Muscle of back (tissue), 13 donors: ENCODE data around the gene IFT172. TPM values are rescaled to one million over a fixed set of nuclear protein-coding genes. Genes with fewer than 3 reads are reported as not detected.
"Not testable (repeated sequence)": the region's sequence is repeated elsewhere in the genome, so short reads cannot be mapped to it uniquely, and the experiment has no call there.

ENCODE experiments used
- DNase-seq, 3 donors: peaks; one replicate each; pipeline versions ENCODE4 v3.0.0 to v3.0.0-alpha.2; 2013
- long read RNA-seq, 9 donors: transcript quantifications; one replicate each; lab custom pipeline, GENCODE V29; 2026
- polyA plus RNA-seq, 10 donors: library from polyadenylated mRNA; unstranded; fragments of 120-200 nt; gene quantifications; one replicate each; pipeline ENCODE4 v1.2.1, GENCODE V29; 2013; ENCODE audit not compliant: insufficient read length in 10 of 10

Gene IFT172, protein sequence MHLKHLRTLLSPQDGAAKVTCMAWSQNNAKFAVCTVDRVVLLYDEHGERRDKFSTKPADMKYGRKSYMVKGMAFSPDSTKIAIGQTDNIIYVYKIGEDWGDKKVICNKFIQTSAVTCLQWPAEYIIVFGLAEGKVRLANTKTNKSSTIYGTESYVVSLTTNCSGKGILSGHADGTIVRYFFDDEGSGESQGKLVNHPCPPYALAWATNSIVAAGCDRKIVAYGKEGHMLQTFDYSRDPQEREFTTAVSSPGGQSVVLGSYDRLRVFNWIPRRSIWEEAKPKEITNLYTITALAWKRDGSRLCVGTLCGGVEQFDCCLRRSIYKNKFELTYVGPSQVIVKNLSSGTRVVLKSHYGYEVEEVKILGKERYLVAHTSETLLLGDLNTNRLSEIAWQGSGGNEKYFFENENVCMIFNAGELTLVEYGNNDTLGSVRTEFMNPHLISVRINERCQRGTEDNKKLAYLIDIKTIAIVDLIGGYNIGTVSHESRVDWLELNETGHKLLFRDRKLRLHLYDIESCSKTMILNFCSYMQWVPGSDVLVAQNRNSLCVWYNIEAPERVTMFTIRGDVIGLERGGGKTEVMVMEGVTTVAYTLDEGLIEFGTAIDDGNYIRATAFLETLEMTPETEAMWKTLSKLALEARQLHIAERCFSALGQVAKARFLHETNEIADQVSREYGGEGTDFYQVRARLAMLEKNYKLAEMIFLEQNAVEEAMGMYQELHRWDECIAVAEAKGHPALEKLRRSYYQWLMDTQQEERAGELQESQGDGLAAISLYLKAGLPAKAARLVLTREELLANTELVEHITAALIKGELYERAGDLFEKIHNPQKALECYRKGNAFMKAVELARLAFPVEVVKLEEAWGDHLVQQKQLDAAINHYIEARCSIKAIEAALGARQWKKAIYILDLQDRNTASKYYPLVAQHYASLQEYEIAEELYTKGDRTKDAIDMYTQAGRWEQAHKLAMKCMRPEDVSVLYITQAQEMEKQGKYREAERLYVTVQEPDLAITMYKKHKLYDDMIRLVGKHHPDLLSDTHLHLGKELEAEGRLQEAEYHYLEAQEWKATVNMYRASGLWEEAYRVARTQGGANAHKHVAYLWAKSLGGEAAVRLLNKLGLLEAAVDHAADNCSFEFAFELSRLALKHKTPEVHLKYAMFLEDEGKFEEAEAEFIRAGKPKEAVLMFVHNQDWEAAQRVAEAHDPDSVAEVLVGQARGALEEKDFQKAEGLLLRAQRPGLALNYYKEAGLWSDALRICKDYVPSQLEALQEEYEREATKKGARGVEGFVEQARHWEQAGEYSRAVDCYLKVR (N-terminal part only)
- polyA plus RNA-seq: 10 to 100 TPM; 12.0 to 34.0 (median 18.4) TPM
- long read RNA-seq, donor 1: 0 reads
- long read RNA-seq, donor 2: 0 reads
- long read RNA-seq, donor 3: 0 reads
- long read RNA-seq, donor 4: 0 reads
- long read RNA-seq, donor 5, full-length matches to known transcripts: 2 of 2 reads
- long read RNA-seq, donor 5, partial matches to known transcripts: 0 of 2 reads
- long read RNA-seq, donor 5, other reads (novel, unspliced or antisense): 0 of 2 reads
- long read RNA-seq, donor 6, partial matches to known transcripts: 0 of 2 reads
- long read RNA-seq, donor 6, other reads (novel, unspliced or antisense): 0 of 2 reads
- long read RNA-seq, donor 7: 0 reads
- long read RNA-seq, donor 8, partial matches to known transcripts: 0 of 1 reads
- long read RNA-seq, donor 8, other reads (novel, unspliced or antisense): 0 of 1 reads
- long read RNA-seq, donor 9: 0 reads

DNA sequence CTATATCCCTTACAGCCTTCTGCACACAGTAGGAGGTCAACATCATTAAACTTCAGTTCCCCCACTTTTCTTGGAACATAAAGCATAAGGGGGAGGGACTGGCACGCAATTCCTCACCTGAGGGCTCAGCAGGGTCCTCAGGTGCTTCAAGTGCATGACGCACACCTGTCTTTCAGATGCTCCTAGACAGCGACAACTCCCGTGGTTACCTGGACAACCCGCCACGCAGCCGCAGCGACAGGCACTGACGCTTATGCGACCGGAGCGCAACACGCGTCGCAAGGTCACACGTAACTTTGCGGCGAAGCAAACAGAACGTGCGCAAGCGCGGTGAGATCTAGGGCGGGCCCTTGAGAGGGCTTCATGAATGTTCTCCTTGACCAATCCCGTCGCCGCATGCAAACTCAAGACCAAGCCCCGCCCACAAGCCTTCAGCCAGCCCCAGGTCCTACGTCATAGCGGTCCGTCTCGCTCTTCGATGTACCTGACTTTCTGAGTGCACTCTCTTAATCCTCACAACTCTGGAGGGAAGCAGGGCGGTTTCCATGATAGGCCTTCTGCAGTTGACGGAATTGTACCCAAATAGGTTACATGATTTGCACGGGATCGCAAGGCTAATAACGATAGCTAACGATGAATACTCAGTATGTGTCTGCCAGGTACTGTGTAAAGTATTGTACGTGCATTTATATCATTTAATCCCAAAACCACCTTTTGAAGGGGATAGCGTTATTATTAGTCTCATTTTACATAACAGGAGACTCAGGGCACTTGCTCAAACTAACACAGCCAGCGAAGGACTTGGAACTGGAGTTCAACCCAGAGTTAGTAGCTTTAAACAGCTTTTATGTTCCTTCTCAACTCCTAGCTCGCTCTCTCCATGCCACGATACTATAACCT, at the start of gene IFT172:
TSS of gene IFT172 (minus strand) at position 246 of the 900 bp plus-strand sequence. CDS start at position 156, 90 bp downstream.
- peak; percentile 98 for DNase-seq

DNA sequence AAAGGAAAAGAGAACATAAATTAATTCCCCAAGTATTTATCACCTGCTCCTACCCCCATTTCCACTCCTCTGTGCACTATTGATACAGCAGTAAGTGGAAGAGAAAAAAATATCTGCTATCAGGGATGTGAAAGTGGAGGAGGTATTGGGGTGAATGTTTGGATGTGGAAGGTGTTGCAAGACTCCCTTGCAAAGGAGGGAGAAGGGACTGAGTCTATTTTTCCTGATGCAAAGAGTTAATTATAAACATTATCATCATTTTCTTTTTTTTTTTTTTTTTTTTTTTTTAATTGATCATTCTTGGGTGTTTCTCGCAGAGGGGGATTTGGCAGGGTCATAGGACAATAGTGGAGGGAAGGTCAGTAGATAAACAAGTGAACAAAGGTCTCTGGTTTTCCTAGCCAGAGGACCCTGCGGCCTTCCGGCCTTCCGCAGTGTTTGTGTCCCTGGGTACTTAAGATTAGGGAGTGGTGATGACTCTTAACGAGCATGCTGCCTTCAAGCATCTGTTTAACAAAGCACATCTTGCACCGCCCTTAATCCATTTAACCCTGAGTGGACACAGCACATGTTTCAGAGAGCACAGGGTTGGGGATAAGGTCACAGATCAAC, 49.4 kb upstream of the IFT172 start:
- DNase-seq: not testable (repeated sequence)

DNA sequence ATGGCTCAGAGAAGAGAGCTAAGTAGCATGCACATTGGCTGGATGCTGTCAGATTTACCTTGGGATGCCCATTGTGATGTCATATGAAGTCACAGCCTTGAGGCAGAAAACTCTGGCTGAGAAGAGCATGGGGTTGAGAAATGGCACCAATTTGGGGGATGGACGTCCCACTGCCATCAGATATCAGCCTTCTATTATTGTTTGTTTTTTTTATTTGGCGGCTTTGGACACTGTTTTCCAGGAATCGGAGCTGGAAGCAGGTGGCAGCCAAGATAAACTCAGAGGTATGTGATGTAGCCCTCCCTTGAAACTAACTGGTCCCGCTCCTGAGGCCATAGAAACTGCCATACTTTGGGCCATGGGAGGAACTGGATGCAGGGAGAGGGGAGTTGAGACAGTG, 47.7 kb upstream of the IFT172 start:
- no peak for DNase-seq

DNA sequence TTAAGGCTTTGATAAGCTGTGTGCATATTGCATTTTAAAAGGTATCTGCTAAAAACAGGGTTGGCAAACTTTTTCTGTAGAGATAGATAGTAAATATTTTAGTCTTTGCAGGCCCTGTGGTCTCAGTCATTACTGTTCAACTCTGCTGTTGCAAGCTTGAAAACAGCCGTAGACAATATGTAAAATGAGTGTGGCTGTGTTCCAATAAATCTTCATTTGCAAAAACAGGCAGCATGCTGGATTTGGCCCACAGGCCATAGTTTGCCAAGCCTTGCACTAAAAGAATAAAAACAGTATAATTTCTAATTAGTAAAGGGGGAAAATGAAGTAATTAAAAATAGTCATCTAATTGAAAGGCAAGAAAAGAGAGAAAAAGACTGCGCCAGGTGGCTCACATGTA, 42.4 kb upstream of the IFT172 start:
- DNase-seq: no peak

DNA sequence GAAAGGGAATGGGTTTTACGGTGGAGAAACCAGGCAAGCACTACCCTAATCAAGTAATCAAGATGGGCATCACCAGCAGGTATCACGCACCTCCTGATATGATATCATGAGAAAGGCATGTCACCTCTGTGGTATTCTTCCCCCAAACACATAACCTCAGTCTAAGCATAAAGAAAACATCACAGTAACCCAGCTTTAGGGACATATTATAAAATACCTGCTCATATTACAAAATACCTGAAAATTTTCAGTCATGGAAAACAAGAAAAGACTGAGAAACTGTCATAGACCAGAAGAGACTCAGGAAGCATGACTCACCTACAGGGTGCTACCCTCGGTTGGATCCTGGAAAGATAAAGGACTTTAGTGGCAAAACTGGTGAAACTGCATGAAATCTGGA, 37.6 kb upstream of the IFT172 start:
- DNase-seq: no peak

DNA sequence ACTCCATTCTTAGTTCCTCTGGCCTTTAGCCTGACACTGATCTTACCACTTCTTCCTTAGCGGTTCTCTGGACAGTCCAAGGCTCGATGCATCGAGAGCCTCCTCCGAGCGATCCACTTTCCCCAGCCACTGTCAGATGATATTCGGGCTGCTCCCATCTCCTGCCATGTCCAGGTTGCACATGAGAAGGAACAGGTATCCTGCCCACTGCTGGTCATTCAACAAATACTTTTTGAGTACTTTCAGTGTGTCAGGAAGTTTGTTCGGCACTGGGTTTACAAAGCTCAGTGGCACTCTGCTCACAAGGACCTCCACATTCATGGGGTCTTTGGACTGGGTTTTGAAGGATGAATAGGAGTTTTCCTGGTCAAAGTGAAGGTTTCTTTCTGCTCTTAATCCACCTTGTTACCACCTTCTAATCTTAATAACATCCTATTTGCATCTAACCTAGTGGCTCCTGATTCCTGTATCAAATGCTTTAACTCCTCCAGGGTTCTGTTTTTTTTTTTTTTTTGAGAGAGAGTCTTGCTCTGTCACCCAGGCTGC, 32.9 kb upstream of the IFT172 start:
- no peak for DNase-seq

DNA sequence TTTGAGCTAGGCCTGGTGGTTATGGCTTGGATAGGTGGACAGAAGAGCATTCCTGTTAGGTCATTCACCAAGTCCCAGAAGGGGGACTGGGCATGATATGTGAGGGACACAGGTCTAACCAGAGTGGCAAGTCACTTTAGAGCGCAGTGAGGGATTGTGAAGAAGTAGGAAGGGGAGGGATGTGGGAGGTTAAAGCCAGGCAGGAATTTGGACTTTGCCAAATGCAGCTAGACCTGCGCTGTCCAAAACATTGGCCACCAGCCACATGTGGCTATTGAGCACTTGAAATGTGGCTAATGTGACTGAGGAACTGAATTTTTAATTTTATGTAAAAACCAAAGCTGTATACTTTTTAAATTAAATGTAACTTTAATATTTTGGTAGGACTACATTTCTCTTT, 30.8 kb upstream of the IFT172 start:
- DNase-seq: no peak

DNA sequence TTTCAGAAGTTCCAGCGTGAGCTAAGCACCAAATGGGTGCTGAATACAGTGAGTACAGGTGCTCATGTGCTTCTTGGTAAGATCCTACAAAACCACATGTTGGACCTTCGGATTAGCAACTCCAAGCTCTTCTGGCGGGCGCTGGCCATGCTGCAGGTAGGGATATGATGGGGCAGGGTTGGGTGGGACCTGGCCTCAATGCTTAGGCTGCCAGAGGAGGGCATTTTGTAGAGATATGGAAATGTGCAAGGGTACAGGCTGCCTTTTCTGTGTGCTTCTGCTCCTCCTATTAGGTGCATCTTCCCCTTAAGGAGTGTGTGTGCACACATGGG, 29.2 kb upstream of the IFT172 start:
- no peak for DNase-seq

DNA sequence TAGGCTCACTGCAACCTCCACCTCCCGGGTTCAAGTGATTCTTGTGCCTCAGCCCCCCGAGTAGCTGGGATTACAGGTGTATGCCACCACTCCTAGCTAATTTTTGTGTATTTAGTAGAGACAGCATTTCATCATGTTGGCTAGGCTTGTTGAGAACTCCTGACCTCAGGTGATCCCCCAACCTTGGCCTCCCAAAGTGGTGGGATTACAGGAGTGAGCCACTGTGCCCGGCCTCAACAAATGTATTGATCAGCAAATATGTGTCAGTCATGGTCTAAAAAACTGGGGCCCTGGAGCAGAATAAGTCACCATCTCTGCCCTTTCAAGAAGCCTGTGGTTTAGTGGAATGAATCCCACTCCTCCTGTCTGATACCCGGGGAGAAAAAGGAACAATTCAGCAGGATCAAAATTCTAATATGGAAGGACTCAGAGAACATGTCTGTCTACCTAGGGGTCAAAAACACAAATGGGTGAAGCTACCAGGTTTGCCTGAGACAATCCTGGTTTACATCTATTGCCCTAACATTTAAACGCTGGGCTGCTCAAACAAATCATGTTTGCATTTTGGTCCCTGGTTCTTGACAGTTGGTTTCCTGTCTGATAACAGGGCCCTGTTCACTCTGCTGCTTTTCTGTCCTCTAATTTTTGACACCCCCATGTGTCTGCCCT, 28.7 kb upstream of the IFT172 start:
- DNase-seq: no peak

DNA sequence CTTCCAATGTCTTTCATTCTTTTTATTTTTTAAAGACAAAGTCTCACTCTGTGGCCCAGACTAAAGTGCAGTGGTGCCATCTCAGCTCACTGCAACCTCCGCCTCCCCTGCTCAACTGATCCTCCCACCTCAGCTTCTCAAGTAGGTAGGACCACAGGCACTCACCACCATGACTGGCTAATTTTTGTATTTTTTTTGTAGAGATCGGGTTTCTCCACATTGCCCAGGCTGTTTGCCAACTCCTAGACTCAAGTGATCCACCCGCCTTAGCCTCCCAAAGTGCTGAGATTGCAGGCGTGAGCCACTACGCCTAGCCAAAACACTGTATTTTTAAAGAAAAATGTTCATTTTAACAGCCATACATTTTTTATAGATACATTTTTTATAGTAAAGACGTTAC, 19.8 kb upstream of the IFT172 start:
- no peak for DNase-seq

DNA sequence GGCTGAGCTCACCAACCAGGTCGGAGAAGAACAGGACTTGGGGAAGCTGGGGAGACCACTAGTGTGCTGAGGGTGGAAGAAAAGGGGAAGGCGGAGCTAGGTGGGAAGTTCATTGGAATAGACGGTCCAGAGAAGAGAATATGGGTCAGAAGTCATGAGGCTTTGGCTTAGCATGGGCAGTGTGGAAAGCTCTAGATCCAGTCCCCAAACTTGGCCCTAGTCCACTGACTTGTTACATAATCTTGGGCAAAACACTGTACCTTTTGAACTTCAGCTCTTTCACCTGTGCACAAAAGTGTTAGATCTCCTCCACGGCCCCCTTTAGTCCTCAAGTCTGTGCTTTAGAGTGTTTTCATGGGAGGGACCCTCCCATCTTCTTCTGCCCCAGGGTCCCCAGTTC, 17.8 kb upstream of the IFT172 start:
- no peak for DNase-seq

DNA sequence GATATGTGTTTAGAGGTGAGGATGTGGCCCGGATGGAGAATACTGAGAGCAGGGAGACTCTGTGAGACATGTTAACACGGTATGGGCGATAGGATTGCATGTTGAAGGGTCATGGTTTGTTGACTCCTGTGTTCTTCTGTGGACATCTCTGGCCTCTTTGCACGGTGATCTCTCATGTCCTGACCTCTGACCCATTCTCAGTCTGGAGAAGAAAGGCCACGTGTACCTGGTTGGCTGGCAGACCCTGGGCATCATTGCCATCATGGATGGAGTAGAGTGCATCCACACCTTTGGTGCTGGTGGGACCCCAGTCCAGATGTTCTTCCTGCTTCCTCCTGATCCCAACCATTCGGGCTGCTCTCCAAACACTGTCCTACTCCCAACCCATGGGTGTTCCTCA, 17.0 kb upstream of the IFT172 start:
- DNase-seq: no peak

DNA sequence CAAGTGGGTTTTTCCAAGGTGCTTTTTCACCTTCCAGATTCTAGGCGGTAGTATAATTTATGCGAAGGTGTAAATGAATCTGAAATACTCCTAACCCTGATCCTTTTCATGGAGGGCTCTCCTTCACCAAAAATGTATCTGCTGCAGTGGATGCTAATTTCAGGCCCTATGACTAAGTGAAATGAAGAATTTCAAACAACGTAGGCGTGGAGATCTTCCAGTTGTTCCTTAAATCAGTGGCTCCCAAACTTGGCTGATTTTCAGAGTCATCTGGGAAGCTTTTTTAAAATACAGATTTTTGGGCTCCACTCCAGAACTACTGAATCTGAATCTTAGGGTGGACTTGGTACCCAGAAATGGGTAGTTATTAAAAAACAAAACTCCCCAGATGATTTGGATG, 12.6 kb upstream of the IFT172 start:
- DNase-seq: no peak

DNA sequence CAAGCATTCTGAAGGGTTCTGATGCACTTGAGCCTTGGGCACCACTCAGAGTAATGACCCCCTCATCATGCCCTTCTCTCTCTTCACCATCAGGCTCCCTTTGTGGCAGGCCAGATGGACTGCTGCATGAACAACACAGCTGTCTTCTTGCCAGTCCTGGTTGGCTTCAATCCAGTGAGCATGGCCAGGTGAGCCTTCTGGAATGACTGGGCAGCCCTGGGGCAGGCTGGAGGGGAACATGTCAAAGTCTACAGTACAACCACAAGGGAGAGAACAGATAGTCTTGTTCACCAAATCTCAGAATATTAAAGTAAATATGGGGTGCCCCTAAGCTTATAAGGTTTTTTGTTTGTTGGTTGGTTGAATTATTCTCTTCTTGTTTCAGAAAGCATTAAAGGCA, 11.5 kb upstream of the IFT172 start:
- DNase-seq: no peak

DNA sequence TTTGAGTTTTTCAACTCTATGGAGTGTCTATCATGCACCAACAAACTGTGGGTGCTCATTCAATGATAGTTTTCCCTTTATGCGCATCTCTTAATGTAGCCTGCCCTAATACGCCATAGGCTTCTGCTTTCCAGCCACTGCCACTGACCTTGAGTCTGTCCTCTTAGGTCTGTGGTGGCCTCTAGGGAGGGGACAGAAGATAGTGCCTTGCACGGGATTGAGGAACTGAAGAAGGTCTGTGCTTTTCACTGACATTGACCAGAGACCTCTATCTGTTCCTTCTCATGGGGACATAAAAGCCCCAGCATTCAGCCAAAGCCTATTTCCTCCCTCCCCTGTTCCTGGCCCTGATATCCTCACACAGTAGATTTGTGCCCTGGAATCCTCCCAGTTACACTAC, 9.4 kb upstream of the IFT172 start:
- DNase-seq: no peak

DNA sequence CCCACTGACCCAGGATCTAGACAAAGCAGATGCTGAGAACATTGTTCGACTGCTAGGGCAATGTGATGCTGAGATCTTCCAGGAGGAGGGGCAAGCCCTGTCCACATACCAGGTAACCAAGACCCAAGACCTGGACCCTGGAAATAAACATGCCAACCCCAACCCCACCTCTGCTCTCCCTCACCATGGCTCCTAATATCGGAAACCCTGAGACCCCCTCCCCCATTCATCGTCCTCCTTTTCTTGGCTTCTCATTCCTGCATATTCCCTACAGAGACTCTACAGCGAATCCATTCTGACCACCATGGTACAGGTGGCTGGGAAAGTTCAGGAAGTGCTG, 7.7 kb upstream of the IFT172 start:
- no peak for DNase-seq

DNA sequence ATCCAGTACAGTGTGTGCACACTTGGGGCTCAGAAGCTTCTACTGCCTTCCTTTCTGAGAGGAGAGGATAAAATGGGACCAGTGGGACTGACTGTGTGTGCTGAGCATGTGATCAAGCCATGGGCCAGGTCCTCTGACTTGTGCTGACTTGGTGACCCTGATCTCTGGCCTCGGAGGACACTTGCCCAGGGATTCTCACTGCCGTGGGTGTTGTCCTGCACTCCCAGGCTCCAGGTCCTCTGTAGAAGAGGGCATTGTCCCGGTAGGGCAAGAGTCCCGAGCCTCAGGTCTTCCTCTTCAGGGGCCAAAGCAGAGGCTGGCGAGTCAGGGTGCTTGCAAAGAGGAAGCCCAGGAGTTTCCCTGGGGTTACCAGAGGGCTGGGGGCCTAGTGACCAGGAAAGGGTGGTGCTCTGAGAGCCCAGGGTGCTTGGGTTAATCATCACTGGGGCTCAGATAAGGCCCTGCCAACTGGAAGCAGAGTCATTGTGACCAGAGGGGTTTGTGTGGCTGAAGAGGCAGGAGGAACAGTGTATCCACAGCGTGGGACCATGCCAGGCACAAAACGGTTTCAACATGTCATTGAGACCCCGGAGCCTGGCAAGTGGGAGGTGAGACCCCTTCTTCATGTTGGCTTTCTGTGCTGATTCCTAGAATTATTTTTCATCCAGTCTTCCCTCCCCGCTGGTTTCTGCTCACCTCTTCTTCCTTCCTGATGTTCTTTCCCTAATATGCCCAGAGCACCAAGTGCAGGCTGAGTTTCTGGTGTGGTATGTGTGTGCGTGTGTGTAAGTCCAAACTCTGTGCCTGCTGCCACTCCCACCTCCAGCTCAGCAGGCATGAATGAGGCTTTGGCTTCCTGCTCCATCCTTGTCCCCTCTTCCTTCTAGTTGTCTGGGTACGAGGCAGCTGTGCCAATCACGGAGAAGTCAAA, 7.1 kb upstream of the IFT172 start, which contains the start of gene GCKR:
TSS of gene GCKR (plus strand) at position 483 of the 931 bp plus-strand sequence. CDS start at position 549, 66 bp downstream.
- DNase-seq: no peak
